DOHH2 (cell line): Measurements from ENCODE around the gene CD47.

Experiments
- CTCF ChIP-seq: fragments of 200-600 bp; sonication (generic); IDR thresholded peaks from one replicate; pipeline ENCODE4 v1.5.1; 2014; ENCODE audit warnings: antibody characterized with exemption, mild to moderate bottlenecking, low read depth, low read length; ENCODE audit not compliant: poor library complexity, severe bottlenecking
- EZH2phosphoT487 ChIP-seq: fragments of 200-600 bp; sonication (generic); IDR thresholded peaks from 2 replicates; pipeline ENCODE4 v1.6.1; 2017; ENCODE audit warnings: borderline replicate concordance, mild to moderate bottlenecking, antibody characterized with exemption, low read length, moderate library complexity, mixed read lengths

GRCh38 chr3:108079043-108079442, 11.8 kb downstream of the CD47 start:
- TF ChIP-seq CTCF (no peak), EZH2phosphoT487 (no peak)
